GM18498 (cell line): ENCODE measurements around the gene BDNF.
"Not testable (repeated sequence)": the region's sequence is repeated elsewhere in the genome, so short reads cannot be mapped to it uniquely, and the experiment has no call there.

Source experiments
- ATAC-seq: cut with Tn5 transposase; IDR thresholded peaks from one replicate; pipeline ENCODE4 v1.9.1; 2021; ENCODE audit warnings: mild to moderate bottlenecking, moderate library complexity; ENCODE audit not compliant: unreplicated experiment

Gene BDNF

DNA sequence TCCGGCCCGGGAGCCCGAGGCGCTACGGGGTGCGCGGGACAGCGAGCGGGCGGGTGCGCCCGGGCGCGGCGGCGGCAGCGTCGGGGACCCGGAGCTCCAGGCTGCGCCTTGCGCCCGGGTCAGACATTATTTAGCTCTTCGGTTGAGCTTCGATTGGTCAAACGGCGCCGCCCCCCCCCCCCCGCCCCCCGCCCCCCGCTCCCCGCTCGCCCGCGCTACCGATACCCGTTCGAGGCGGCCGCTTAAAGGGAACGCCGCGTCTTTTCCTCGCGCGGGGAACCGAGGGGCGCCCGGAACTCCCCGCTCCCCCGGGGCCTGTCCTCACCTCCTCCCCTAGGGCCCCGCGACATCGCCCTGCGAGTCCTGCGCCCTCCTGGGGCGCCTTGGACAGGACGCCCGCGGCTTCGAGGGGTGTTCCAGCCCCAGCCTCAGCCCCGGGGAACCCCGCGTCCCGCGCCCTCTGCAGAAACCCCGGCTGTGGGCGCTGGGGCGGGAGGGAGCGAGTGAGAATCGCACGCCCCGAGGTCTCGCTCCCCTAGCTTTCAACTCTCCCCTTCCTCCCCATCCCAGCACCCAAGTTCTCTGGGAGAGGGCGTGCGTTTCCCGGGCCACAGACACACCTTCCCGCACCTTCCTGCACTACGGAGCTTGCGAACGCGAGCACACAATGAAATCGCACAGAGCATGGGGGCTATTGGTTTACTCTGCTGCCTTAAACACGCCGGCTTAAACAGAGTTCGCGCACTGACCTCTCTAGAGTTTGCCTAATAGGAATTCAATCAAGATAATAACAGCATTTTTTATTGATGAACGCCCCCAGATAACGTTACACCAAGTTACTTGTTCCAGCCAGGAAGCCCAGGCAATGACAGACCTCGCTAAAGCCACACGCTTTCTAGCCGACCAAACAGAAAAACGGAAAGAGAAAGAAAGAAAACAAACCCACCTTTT, at the start of gene BDNF:
Gene BDNF (minus strand): TSS at position 105 of the 951 bp plus-strand sequence. CDS start 41,891 bp downstream, outside the sequence.
- peak; percentile 33 for ATAC-seq

DNA sequence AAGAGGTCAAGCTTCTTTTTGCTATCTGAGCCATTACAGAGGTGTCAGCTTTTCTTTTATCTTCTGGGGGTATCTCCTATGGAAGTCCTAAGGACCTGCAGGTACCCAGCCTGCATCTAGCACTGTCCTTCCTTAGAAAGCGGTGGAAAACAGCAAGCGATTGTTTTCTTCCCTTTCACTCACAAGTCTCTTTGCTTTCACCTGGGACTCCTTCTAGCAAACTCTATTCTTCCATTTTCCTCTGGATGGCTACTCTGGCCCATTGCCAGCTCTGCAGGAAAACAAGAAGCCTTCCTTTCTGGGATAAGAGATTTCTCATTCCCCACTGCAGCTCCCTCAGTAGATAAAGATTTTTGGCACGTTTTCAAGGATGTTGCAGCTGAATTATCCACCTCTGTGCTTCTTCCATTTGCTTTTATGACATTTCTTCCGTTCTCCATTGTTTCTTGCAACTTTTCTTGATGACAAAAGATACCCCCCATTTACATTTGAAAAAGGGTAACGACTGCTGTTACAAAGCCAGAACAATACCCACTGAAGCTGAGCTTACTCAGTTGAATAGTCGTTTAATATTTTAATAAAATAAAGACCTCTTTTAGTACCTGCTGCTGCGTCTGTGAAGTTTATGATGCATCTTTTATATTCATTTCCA, 40.2 kb upstream of the BDNF start:
- ATAC-seq = no peak

DNA sequence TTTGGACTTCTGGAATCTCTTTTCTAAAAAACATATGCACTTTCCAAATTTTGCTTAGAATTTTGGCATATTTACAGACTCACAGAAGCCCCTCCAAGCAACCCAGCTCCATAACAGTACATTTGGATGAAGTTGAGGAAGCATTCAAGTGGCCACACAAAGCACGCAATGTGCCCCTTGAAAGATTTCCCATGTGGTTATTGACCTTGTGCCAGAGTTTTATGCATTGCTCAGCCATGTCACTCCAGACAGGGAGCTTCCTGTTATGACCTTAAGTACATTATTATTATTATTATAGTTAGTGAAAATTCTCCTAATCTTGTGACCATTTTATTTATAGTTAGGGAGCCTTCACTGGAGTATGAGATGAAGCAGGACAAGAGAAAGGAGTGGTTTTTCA, 35.0 kb upstream of the BDNF start:
- no peak for ATAC-seq

DNA sequence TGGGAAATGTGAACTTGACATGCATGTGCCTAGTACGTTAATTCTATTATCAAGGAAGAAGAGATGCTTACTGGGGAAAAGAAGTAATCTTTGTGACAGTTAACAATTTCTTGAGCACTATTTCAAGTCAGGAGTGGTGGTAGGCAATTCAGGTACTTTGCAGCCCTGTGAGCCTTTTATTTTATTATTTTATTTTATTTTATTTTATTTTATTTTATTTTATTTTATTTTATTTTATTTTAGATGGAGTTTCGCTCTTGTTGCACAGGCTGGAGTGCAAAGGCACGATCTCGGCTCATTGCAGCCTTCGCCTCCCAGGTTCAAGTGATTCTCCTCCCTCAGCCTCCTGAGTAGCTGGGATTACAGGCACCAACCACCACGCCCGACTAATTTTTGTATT, 31.5 kb upstream of the BDNF start:
- ATAC-seq = not testable (repeated sequence)

DNA sequence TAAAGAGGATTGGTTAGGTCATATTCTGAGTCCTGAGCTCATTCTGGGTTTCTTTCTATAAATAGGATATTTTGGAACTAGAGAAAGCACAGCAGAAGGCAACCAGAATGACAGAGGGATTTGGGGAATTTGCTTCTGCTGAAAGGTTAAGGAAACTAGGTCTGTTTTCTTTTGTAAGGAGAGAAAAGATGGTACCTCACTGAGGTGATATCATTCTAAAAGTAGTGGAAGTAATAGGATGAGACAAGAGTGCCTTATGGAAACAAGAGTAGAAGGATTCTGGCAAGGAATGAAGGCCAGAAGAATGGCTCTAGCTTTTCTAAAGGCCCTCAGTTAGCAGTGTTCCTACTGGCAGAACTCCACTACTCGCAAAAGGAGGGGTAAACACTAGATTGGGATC, 26.7 kb upstream of the BDNF start:
- no peak for ATAC-seq

DNA sequence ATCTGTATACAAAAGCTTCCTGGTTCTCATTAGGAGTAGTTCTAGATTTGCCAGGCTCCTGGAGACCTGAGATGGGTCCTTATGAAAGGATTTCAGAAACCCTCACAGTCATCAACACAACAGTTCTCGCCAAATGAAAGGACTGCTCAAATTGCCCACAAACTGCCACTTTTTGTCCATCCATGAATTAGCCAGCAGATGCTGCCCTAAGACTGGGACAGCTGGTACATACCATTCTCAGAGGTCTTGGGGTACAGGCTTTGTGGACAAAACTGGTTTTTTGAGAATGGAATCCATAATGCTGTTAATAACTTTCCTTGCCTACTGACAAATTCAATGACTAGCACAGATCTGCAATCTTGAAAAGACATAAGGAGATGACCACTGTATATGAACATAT, 23.4 kb upstream of the BDNF start:
- no peak for ATAC-seq

DNA sequence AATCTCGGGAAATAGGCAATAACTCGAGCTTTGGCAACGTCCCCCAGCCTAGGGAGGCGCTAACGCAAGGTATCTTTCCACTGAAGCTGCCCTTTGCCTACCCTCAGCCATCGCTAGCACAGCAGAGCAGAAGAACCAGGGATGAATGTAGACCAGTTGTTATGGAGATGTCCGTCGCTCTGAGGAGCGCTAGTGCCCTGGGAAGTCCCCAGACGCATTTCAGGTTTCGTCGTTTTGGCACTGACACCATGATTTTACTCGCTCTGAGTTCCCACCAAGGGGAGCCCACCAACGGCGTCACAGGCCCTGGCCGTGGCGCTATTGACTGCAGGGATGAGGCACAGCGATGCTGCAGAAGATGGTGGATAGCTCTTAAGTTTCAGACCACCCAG, 22.7 kb upstream of the BDNF start:
- no peak for ATAC-seq

DNA sequence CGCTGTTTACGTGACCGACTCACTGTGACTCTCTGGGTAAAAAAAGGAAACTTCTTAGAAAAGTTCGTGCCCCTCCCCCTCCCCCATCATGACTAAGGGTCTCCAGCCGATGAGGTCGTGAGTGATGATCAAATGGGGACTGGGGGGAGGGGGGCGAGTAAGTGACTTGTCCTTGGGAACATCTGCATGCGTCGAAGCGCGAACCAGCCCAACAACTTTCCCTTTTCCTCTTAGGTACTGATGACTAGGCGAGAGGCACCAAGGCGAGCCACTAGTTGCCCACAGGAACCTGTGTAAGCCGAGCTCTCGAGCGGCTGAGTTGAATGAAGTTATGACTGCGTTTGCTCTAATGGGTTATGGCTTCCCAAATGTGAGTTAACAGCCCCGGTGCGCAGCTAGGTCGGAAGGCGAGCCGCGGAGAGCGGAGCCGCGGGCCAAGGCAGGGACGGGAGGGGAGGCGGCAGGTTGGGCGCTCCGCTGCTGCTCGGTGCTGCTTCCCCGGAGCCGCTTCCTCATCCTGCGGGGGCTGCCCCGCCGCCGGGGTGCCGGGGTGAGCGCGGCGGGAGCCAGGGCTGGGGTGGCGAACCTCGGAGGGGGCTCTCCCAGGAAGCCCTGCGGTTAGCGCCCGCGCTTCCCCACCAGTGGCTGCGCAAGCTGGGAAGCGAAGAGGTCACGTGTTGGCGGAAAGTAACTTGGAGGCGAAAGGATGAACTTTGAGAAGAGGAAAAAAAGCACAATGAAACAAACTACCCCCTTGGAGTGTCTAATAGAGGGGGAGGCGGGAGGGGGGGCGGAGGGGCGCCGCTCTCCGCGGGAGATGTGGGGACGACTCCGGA, 22.1 kb upstream of the BDNF start:
- peak; percentile 51 for ATAC-seq

DNA sequence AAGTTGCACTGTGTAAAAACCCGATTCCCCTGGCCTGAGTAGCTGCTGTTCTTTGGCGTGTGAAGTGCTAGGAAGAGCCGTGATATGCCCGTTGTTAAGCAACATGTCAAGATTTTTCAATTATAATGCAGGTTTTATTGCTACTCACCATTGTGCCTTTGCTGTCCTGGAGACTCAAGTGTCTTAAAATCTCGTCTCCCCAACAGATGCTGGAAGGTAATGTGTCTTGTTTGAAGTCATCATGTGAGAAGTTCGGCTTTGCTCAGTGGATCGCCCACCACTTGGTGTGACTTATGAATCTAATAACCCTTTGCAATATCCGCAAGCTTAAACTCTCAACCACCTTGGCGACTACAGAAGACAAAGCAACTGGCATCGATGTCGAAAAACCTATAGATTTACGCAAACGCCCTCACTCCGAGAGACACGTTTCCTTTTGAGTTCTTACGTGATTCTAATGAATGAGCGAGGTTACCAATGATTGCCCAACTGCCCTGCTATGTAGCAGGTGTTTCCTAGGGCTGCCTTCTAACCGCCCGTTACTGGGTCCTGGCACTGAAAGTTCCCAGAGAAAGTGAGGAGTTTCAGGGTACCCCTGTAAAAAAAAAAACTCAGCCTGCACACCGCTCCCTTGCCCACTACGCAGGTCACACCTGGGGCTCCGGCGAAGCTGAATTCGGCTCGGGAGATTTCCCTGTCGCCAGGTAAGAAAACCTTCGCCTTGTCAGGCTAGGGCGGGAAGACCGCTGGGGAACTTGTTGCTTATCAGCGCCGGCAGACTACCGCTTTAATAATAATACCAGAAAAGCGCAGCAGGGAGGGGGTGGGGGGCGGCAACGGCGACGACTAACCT, 21.2 kb upstream of the BDNF start:
- no peak for ATAC-seq

DNA sequence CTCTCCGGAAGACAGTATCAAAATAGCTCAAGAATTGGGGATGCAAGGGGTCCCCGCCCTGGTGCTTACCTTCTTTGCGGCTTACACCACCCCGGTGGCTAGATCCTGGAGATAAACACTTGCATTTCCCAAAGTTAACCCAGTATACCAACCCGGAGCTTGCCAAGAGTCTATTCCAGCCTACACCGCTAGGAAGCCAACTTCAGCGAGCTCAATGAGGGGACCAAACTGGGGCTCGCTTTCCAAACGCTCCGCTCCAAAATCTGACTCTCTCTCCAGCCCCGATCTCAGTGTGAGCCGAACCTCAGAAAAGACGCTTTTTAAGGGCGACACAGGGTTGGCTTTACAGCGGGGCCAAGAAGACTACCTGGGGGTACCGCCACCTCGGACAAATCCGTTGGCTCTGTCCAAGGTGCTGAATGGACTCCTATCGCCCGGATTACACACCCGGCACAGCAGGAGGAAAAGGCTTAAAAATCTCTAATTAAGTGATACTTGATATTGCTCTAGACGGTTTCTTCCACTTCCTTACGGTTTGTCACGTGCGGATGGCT, 20.1 kb upstream of the BDNF start:
- no peak for ATAC-seq

DNA sequence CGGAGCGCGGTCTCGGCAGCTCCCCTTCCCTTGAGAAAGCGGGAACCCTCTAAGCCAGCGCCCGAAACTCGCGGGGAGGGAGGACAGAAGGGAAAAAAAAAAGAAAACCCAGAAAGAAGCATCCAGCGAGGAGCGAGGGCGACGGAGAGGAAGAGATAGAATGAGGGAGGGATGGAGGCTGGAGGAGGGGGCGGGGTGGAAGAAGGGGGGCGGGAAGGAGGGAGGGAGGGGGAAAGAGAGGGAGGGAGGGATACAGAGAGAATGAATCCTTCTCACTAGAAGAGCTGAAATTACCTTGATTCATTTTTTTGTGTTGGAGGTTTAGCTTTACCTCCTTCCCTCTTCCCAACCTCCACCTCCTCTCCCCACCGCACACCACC, 19.3 kb upstream of the BDNF start:
- ATAC-seq = no peak

DNA sequence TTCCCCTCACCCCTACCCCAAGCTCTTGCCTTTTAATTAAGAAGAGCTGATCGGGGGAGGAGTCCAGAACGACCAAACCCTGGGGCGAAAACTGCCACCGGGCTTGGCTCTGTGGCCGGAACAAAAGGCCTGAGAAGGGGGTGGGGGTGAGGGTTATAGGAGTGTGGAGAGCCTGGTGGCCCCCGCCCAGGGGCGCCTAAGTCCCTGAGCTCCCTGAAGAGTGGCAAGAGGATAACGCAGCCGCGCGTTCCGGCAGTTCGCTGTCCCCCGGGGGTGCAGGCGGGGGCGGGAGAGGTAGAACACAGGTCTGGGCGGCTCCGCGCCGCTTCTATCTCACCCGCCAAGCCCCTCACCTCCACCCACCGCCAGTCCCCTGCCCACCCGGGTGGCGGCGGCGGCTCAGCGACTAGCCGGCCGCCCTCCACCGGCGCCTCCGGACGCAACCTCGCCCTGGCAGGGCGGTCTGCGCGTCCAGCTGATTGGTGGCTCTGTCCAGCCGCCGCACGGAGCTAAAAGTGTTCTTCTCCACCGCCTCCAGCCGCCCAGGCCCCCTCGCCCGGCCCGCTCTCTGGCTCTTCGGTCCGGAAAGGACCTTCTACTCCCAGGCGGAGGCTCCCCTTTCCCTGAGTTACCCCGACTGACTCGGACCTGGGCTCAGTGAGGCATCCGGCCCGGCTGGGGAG, 18.7 kb upstream of the BDNF start:
- no peak for ATAC-seq

DNA sequence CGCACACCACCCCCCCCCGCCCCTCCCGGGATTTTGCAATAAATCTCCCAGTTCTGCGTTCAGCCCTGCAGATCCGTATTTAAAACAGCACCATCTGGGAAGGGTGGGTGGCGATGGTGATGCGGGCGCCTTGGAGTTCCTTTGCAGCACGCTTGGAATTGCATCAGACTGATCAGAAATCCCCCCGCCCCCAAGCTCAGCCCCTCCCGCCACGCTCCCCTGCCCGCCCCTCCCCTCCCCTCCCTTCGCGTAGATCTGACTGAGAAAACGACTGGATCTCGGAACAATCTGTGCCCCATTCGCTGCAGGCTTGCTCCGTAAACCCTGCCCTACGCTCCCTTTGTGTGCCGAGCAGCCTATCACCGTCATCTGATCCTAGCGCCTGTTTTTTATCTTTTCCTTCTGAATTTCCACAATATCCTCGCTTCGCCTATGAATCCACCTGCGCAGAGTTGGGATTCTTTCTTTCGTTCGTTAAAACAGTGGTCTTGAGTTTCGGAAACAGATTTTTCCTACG, 18.1 kb upstream of the BDNF start:
- ATAC-seq = no peak

DNA sequence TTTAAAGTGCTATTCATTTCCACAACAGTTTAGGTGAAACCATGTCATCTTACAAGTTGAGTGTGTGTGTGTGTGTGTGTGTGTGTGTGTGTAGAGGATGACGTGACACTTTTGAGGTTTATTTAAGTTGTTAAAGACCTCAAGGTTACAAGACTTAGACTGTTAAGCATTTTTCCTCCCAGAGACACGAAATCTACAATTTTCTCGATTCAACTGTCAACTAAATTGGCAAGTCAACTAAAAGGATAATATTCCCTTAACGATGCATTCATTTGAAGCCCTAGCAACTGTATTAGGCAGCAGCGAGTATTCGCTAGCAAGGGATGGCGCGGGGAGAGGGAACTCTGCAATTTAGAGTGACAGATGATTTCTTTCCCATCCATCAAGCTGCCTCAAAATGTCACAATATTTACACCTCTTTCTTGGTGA, 17.6 kb upstream of the BDNF start:
- ATAC-seq = no peak

DNA sequence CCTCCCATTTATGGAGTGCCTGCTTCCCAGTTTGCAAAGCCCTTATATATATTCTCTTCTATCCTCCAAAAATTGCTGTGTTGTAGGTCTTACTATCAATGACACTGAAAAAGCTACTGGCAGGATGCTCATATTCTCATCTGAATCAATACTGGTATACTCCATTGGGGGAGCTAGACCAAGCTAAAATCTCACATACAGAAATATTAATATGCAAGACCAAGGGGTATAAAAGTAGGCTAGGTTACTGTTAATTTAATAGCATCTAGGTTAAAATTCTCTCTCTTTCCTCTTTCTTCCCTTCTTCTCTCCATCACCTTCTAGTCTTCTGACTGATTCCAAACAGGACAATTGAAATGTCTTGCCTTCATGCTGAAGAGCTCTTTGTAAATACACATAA, 17.1 kb upstream of the BDNF start:
- ATAC-seq = no peak

DNA sequence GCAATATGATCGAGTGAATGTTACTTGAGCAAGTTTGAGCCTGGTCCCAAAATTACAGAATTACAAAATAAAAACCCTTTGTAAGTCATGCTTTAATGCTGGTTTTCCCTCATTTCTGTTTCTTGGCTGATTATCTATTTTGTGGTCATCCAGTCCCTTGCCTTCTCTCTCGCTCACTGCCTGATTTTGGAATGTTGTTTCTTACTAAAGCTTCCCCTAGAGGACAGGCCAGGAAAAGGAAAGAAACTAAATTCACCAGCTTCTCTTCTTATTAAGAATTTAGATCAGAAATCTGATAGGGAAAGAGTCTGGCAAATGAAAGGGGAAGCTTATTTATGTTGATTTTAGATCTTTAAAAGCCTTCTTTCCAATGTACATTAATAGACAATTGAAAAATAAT, 16.6 kb upstream of the BDNF start:
- ATAC-seq = no peak

DNA sequence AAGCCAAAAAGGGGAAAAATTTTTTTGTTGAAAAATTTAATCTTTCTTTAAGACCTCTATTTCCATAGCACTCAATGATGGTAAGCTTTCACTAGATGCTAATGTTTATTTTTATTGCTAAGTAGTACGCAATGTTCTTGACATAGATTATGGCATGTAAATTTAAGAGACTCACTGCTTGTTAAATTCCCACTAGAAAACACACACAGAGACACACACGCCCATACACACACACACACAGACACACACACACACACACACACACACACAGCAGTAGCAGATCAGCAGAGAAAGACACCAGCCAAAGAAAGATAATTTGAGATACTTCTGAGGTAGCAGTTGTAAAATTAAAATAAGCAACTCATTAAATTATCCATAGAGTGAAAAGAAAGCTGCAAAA, 16.0 kb upstream of the BDNF start:
- no peak for ATAC-seq

DNA sequence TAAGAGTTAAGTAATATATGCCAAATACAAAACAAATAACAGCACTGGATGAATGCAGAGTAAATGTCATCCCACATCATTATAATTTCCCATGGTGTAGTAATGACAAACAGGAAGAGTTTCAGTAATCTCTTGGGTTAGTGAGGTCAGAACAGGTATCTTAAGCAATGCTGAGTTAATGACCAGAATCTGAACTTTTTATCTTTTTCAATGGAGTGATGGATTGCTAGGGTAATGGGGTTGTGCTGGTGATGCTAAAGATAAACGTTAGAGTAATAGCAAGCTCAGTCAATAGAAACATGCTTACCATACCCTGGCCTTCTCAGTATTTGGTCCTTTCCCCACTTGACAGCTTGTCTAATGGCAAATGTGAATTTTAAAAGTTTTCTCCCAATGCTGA, 11.5 kb upstream of the BDNF start:
- ATAC-seq = no peak

DNA sequence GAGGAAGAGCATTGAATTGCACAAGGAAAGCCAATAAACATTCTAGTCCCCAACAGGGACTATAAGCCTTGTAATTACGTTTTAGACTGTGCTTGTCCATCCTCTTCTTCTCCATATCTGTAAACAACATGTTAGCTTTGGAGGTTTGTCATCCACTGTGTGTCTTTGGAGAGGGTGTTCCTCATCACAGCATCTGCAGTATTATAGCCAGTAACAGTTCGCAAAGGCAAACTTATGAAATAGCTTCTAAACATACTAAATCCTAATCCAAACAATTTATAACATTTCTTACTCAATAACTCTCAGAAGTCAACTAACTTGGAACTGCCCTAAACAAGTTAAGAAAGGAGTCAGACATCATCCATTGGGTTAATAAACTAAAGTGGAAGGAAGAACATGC, 10.3 kb upstream of the BDNF start:
- no peak for ATAC-seq
